GM23338 (cell line): ENCODE measurements around the gene CEACAM19. TPM values are rescaled to one million over a fixed set of nuclear protein-coding genes. Genes with fewer than 3 reads are reported as not detected.

ENCODE experiments used
- ATAC-seq: fragments of 200-7000 bp; cut with Tn5 transposase; 3 replicates; pipeline ENCODE4 v1.9.1; 2020
- DNase-seq: peaks from one replicate; pipeline ENCODE4 v3.0.0-alpha.2; 2015; ENCODE audit warnings: low spot score
- H2AFZ ChIP-seq: fragments of 200-600 bp; sonication (generic); 2 replicates; pipeline ENCODE4 v1.8.0; 2016; ENCODE audit warnings: antibody characterized with exemption, mild to moderate bottlenecking, moderate library complexity
- H3F3A ChIP-seq: fragments of 200-600 bp; sonication (generic); replicated peaks from 2 replicates; pipeline ENCODE4 v1.8.0; 2017; ENCODE audit warnings: antibody characterized with exemption, mixed run types, low read depth
- H3K27ac ChIP-seq: fragments of 200-600 bp; sonication (generic); 2 replicates; pipeline ENCODE4 v1.6.1; 2016; ENCODE audit warnings: low read depth
- H3K27me3 ChIP-seq: fragments of 200-600 bp; sonication (generic); 2 replicates; pipeline ENCODE4 v1.8.0; 2016; ENCODE audit warnings: mild to moderate bottlenecking, mixed run types, moderate library complexity; ENCODE audit not compliant: insufficient read depth
- H3K36me3 ChIP-seq: fragments of 200-600 bp; sonication (generic); 2 replicates; pipeline ENCODE4 v1.8.0; 2016; ENCODE audit warnings: mild to moderate bottlenecking; ENCODE audit not compliant: insufficient read depth
- H3K4me1 ChIP-seq: fragments of 200-600 bp; sonication (generic); 2 replicates; pipeline ENCODE4 v1.8.0; 2016; ENCODE audit warnings: mild to moderate bottlenecking, moderate library complexity; ENCODE audit not compliant: insufficient read depth
- H3K4me2 ChIP-seq: fragments of 200-600 bp; sonication (generic); 2 replicates; pipeline ENCODE4 v1.7.1; 2017; ENCODE audit warnings: mixed run types
- H3K4me3 ChIP-seq: fragments of 200-600 bp; sonication (generic); 2 replicates; pipeline ENCODE4 v1.6.1; 2016; ENCODE audit warnings: mixed run types
- H3K79me2 ChIP-seq: fragments of 200-600 bp; sonication (generic); replicated peaks from 2 replicates; pipeline ENCODE4 v1.8.0; 2017; ENCODE audit warnings: mild to moderate bottlenecking; ENCODE audit not compliant: insufficient read depth
- H3K9me2 ChIP-seq: fragments of 200-600 bp; sonication (generic); 2 replicates; pipeline ENCODE4 v1.8.0; 2017; ENCODE audit not compliant: insufficient read depth
- H4K20me1 ChIP-seq: fragments of 200-600 bp; sonication (generic); replicated peaks from 2 replicates; pipeline ENCODE4 v1.8.0; 2017; ENCODE audit warnings: mild to moderate bottlenecking; ENCODE audit not compliant: insufficient read depth
- H3K27ac Mint-ChIP-seq: 2 replicates; pipeline ENCODE4 v1.8.0; 2020; ENCODE audit warnings: inconsistent platforms, mild to moderate bottlenecking, moderate library complexity, mixed read lengths
- H3K27me3 Mint-ChIP-seq: 3 replicates; pipeline ENCODE4 v1.8.0; 2022; ENCODE audit warnings: low read depth, mild to moderate bottlenecking, moderate library complexity, mixed read lengths, inconsistent platforms; ENCODE audit not compliant: insufficient read depth, poor library complexity
- H3K36me3 Mint-ChIP-seq: 3 replicates; pipeline ENCODE4 v1.8.0; 2021; ENCODE audit warnings: low read depth, mild to moderate bottlenecking, inconsistent platforms, moderate library complexity, mixed read lengths
- H3K4me1 Mint-ChIP-seq: 3 replicates; pipeline ENCODE4 v1.8.0; 2020; ENCODE audit warnings: mild to moderate bottlenecking, inconsistent platforms, mixed read lengths
- H3K4me3 Mint-ChIP-seq: 3 replicates; pipeline ENCODE4 v1.8.0; 2021; ENCODE audit warnings: moderate library complexity, mild to moderate bottlenecking, inconsistent platforms, mixed read lengths
- H3K9me3 Mint-ChIP-seq: 3 replicates; pipeline ENCODE4 v1.8.0; 2020; ENCODE audit warnings: moderate library complexity, mild to moderate bottlenecking, inconsistent platforms, mixed read lengths
- CREB1 ChIP-seq: fragments of 250-450 bp; sonication (Bioruptor Pico); IDR thresholded peaks from 2 replicates; pipeline ENCODE4 v1.5.0; 2020; ENCODE audit warnings: low read depth, mild to moderate bottlenecking, moderate library complexity
- CTCF ChIP-seq, 2 experiments: fragments of 200-600 bp in 1 of 2; sonication (generic) in 1 of 2; conservative IDR thresholded peaks; 2 replicates each; pipeline versions ENCODE4 v1.5.1 to v1.6.1; 2016 to 2017; ENCODE audit warnings: antibody characterized with exemption in 2 of 2, low read depth in 2 of 2, mild to moderate bottlenecking in 2 of 2, moderate library complexity in 1 of 2
- ETS1 ChIP-seq: IDR thresholded peaks from 2 replicates; pipeline ENCODE4 v1.6.1; 2016; ENCODE audit warnings: antibody characterized with exemption
- EZH2 ChIP-seq: fragments of 200-600 bp; sonication (generic); IDR thresholded peaks from one replicate; pipeline ENCODE4 v1.8.0; 2017; ENCODE audit warnings: antibody characterized with exemption, mild to moderate bottlenecking, low read depth; ENCODE audit not compliant: unreplicated experiment
- EZH2phosphoT487 ChIP-seq: fragments of 200-600 bp; sonication (generic); IDR thresholded peaks from one replicate; pipeline ENCODE4 v1.8.1; 2018; ENCODE audit warnings: antibody characterized with exemption; ENCODE audit not compliant: unreplicated experiment
- JUNB ChIP-seq: IDR thresholded peaks from one replicate; pipeline ENCODE4 v1.6.1; 2016; ENCODE audit warnings: antibody characterized with exemption; ENCODE audit not compliant: unreplicated experiment
- NANOG ChIP-seq: IDR thresholded peaks from 2 replicates; pipeline ENCODE4 v1.6.1; 2016; ENCODE audit warnings: antibody characterized with exemption, borderline replicate concordance
- POLR2AphosphoS5 ChIP-seq: IDR thresholded peaks from 2 replicates; pipeline ENCODE4 v1.6.1; 2016; ENCODE audit warnings: antibody characterized with exemption, low read depth
- REST ChIP-seq: IDR thresholded peaks from one replicate; pipeline ENCODE4 v1.6.1; 2018; ENCODE audit warnings: antibody characterized with exemption; ENCODE audit not compliant: unreplicated experiment
- STAT1 ChIP-seq: IDR thresholded peaks from one replicate; pipeline ENCODE4 v1.6.1; 2016; ENCODE audit warnings: antibody characterized with exemption; ENCODE audit not compliant: unreplicated experiment
- ZNF114 ChIP-seq: fragments of 250-450 bp; sonication (Bioruptor Pico); IDR thresholded peaks from 2 replicates; pipeline ENCODE4 v1.5.0; 2020; ENCODE audit warnings: mild to moderate bottlenecking, moderate library complexity
- ZNF331 ChIP-seq: fragments of 250-450 bp; sonication (Bioruptor Pico); IDR thresholded peaks from 2 replicates; pipeline ENCODE4 v1.5.0; 2020; ENCODE audit warnings: low read depth, mild to moderate bottlenecking, moderate library complexity
- ZNF462 ChIP-seq: fragments of 250-450 bp; sonication (Bioruptor Pico); IDR thresholded peaks from 2 replicates; pipeline ENCODE4 v1.5.0; 2020; ENCODE audit warnings: mild to moderate bottlenecking, moderate library complexity
- polyA plus RNA-seq: library from polyadenylated mRNA; unstranded; fragments of >200 nt; fragmentation: Nextera tagmentation; extraction: Ambion mirVana; gene quantifications from 2 replicates; pipeline ENCODE4 v1.2.1, GENCODE V29; 2016
- total RNA-seq: library from RNA; depleted of rRNA; stranded (reverse); fragments of >200 nt; shearing (Covaris generic); gene quantifications from 2 replicates; pipeline ENCODE4 v1.2.3, GENCODE V29; 2014

The CEACAM19 gene
- total and polyA plus RNA-seq, 2 experiments from 2014 or later, result 0.38 to 0.76 TPM

- Mint-ChIP-seq H3K27ac (no peak overlapping the region), H3K4me1 (peaks cover 4% of the 10 kb centered on the region; the same call in 2 of the 3 replicates), H3K27me3 (peaks cover 7% of the 10 kb centered on the region), H3K9me3 (no peaks in the 10 kb centered on the region), H3K36me3 (no peaks in the 10 kb centered on the region), H3K4me3 (no peak overlapping the region; the same call in 2 of the 3 replicates)
- DNase-seq, result no peak
- no peaks in the 10 kb centered on the region for H4K20me1 ChIP-seq
- no peak overlapping the region for H3K4me2 ChIP-seq
- H3K27ac ChIP-seq, result no peak overlapping the region
- no peak for TF ChIP-seq NANOG
- TF ChIP-seq ETS1, result no peak
- TF ChIP-seq JUNB, result no peak
- no peak for TF ChIP-seq EZH2
- no peak for TF ChIP-seq ZNF114 (CRISPR knock-in tag)
- no peak for TF ChIP-seq STAT1
- no peak for TF ChIP-seq REST
- TF ChIP-seq ZNF331 (CRISPR knock-in tag), result no peak
- TF ChIP-seq EZH2phosphoT487, result no peak
- TF ChIP-seq POLR2AphosphoS5, result no peak
- no peak for TF ChIP-seq CREB1 (CRISPR knock-in tag)
- TF ChIP-seq ZNF462 (CRISPR knock-in tag), result no peak
- TF ChIP-seq CTCF (conservative IDR thresholded peaks at IDR 0.05; ENCODE audit: low read depth in 2 of 2), result no peak
- no peaks in the 10 kb centered on the region for H3K27me3 ChIP-seq
- no peak for ATAC-seq
- no peaks in the 10 kb centered on the region for H3K9me2 ChIP-seq
- no peaks in the 10 kb centered on the region for H3K79me2 ChIP-seq
- H3K4me1 ChIP-seq, result no peaks in the 10 kb centered on the region
- H2AFZ ChIP-seq, result no peak overlapping the region
- H3F3A ChIP-seq, result no peaks in the 10 kb centered on the region
- H3K4me3 ChIP-seq, result no peak overlapping the region
- H3K36me3 ChIP-seq, result no peaks in the 10 kb centered on the region
Observed at GRCh38 chr19:44682807-44683206, 11.5 kb downstream of the CEACAM19 start.
